Prostate gland (tissue), 2 donors: ENCODE measurements around the gene TSPAN6. TPM values are rescaled to one million over a fixed set of nuclear protein-coding genes. Genes with fewer than 3 reads are reported as not detected.

ENCODE experiments used
- DNase-seq: peaks from one replicate; pipeline ENCODE4 v3.0.0-alpha.2; 2019; ENCODE audit warnings: low spot score
- H3K27ac ChIP-seq, 2 donors: fragments of 200-600 bp; sonication (generic); 2 replicates each; pipeline ENCODE4 v1.5.1; 2017 to 2019
- H3K27me3 ChIP-seq: fragments of 200-600 bp; sonication (generic); replicated peaks from 2 replicates; pipeline ENCODE4 v1.5.1; 2019; ENCODE audit not compliant: insufficient read depth
- H3K36me3 ChIP-seq, 2 donors: fragments of 200-600 bp; sonication (generic); 1 replicate in 1 of 2; 2 replicates in 1 of 2; pipeline versions ENCODE4 v1.5.1 to v1.8.1; 2017 to 2019
- H3K4me1 ChIP-seq: fragments of 200-600 bp; sonication (generic); replicated peaks from 2 replicates; pipeline ENCODE4 v1.5.1; 2019
- H3K4me3 ChIP-seq, 2 donors: fragments of 200-600 bp; sonication (generic); 2 replicates each; pipeline ENCODE4 v1.5.1; 2017 to 2019
- H3K9me3 ChIP-seq: fragments of 200-600 bp; sonication (generic); 2 replicates; pipeline ENCODE4 v1.5.1; 2017
- CTCF ChIP-seq, 4 experiments: fragments of 200-600 bp in 2 of 4; fragments of 450-650 bp in 2 of 4; sonication (generic) in 2 of 4; IDR thresholded peaks; 1 replicate in 3 of 4; 2 replicates in 1 of 4; pipeline ENCODE4 v1.5.1; 2016 to 2019; ENCODE audit warnings: antibody characterized with exemption in 4 of 4, mild to moderate bottlenecking in 2 of 4, moderate library complexity in 2 of 4
- POLR2A ChIP-seq: fragments of 450-650 bp; IDR thresholded peaks from one replicate; pipeline ENCODE4 v1.6.1; 2016; ENCODE audit warnings: antibody characterized with exemption, mild to moderate bottlenecking
- POLR2AphosphoS5 ChIP-seq: sonication (generic); formaldehyde crosslinking; IDR thresholded peaks from one replicate; pipeline ENCODE4 v1.6.1; 2017; ENCODE audit warnings: antibody characterized with exemption
- WGBS: methylation state at CpG from one replicate; pipeline ENCODE4 v1.1.5; 2018; 5-methylcytosine and 5-hydroxymethylcytosine counted together
- intact Hi-C: fragments of 100-400 bp; cut with DNase I; formaldehyde crosslinking; loops from one replicate; pipeline ENCODE4 v1.14.2; 2022
- total RNA-seq, 2 donors: library from RNA; depleted of rRNA; stranded (reverse); fragments of >200 nt; gene quantifications; one replicate each; pipeline ENCODE4 v1.1.0, GENCODE V29; 2016

The TSPAN6 gene
- total RNA-seq, 2 donors from 2014 or later = 26.1 to 34.9 TPM

DNA sequence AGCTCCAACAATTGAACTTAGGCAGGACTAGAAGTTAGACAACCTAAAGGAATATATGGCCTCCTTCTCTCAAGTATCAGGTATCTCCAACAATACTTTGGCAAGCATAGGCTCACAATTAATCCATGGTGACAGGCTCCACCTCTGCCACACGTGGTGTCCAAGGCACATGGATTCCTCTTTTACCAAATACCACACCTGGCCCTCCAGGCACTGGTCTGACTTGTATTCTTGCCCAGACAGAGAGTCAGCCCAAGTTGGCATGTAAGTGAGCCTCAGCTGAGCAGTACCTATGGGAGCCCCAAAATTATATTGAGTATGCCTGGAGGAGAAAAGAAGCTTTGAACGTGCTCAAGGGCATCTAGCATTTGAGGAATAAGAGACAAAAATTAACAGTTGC is 27.0 kb upstream of the TSPAN6 start:
- intact Hi-C loops = no loop called here
- Histone ChIP-seq H3K4me1 (no peaks in the 10 kb centered on the region), H3K27me3 (no peaks in the 10 kb centered on the region), H3K27ac (no peak overlapping the region), H3K36me3 (no peaks in the 10 kb centered on the region), H3K9me3 (no peaks in the 10 kb centered on the region), H3K4me3 (no peak overlapping the region)
- DNase-seq = no peak
- TF ChIP-seq POLR2A (no peak), POLR2AphosphoS5 (no peak), CTCF (IDR thresholded peaks at IDR 0.05) (no peak)
- 22% methylated on average over 2 of the region's 2 CpGs for WGBS

DNA sequence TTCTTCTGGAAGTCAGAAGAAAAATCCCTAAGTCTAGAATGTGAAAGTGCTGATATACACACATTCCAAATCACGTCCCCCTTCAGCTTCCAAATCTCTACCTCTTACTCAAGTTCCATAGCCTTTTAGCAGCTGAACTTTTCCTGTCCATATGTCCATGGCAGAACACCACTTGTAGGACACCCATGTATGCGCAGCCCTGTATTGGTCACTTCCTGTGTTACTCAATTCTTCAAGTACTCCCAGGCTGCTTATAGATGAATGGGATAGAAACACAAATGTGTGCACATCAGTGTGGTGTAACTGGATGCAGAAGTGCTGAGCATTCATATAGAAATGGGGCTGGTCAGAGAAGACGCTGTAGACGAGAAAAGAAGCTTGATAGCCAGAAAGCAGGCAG is 26.2 kb upstream of the TSPAN6 start:
- H3K27ac ChIP-seq = no peak overlapping the region
- no peaks in the 10 kb centered on the region for H3K4me1 ChIP-seq
- WGBS = 91% methylated on average over 4 of the region's 4 CpGs
- no peak overlapping the region for H3K4me3 ChIP-seq
- no peaks in the 10 kb centered on the region for H3K9me3 ChIP-seq
- no peak for DNase-seq
- intact Hi-C loops = no loop called here
- H3K27me3 ChIP-seq = no peaks in the 10 kb centered on the region
- TF ChIP-seq POLR2A (no peak), CTCF (IDR thresholded peaks at IDR 0.05) (no peak), POLR2AphosphoS5 (no peak)
- no peaks in the 10 kb centered on the region for H3K36me3 ChIP-seq

DNA sequence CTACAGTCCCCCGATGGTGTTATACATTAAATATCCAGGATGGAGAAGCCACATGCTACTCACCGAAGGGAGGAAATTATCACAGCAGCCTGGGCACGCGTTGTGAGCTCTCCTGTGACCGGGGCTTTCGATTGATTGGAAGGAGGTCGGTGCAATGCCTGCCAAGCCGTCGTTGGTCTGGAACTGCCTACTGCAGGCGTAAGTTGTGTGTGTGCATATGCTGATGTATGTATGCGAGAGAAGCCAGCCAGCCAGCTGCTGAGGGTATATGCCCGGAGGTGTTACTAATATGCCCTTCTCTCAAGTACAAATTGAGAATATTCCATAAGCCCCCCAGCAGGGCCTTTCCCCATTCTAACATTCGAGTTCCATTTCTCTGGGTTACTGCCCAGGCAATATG is 25.6 kb upstream of the TSPAN6 start:
- Histone ChIP-seq H3K27me3 (no peaks in the 10 kb centered on the region), H3K27ac (no peak overlapping the region), H3K4me1 (no peaks in the 10 kb centered on the region), H3K4me3 (no peak overlapping the region), H3K36me3 (no peaks in the 10 kb centered on the region), H3K9me3 (no peaks in the 10 kb centered on the region)
- DNase-seq = no peak
- 100% methylated on average over 12 of the region's 13 CpGs for WGBS
- intact Hi-C loops = no loop called here
- no peak for TF ChIP-seq CTCF (IDR thresholded peaks at IDR 0.05)
- no peak for TF ChIP-seq POLR2A
- TF ChIP-seq POLR2AphosphoS5 = no peak

DNA sequence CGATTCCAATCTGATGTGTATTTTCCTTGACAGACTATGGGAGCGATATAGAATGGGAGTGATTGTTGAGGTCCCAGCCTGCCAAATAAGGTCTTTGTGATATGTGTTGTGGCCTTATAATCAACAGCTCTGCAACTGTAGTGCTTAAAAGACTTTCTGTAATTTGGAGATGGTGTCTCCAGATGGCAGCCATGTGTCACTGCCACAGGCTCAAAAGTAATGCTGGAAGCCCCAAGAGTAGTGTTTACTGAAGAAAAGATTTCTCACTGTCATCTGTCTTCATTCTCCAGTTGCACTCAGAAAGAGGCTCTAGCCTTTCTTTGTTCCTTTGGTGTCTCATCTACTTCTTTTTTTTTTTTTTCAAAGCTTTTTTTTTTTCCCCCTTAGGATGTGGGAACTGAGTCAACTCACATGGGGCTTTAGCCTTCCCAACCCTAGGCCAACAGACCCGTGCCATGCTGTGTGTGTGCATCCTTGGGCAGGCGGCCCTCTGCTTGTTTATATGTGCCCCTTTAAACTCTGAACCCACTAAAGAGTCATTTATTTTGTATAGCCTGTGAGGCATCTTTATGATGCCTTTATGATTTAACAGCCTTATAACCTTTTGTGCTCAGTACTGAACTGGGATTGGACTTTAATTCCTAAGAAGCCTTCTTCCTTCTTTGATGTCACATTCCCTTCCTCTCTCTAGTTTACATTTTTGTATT is 23.0 kb upstream of the TSPAN6 start:
- intact Hi-C loops = no loop called here
- no peak for TF ChIP-seq CTCF (IDR thresholded peaks at IDR 0.05)
- TF ChIP-seq POLR2AphosphoS5 = no peak
- no peak for TF ChIP-seq POLR2A

GRCh38 chrX:100658941-100659381 is 22.4 kb upstream of the TSPAN6 start:
- Histone ChIP-seq H3K27me3 (no peaks in the 10 kb centered on the region), H3K4me3 (no peak overlapping the region), H3K27ac (peak overlapping the region; percentile 45 to 74), H3K4me1 (no peaks in the 10 kb centered on the region), H3K36me3 (no peaks in the 10 kb centered on the region), H3K9me3 (no peaks in the 10 kb centered on the region)
- WGBS = 14% methylated on average over 3 of the region's 3 CpGs
- no peak for TF ChIP-seq POLR2A
- TF ChIP-seq POLR2AphosphoS5 = peak; percentile 73
- peak; percentile 33 for DNase-seq
- intact Hi-C loops = no loop called here

More for the DNA sequence above, 23.0 kb upstream of the TSPAN6 start:
- Histone ChIP-seq H3K36me3 (no peaks in the 10 kb centered on the region), H3K27me3 (no peaks in the 10 kb centered on the region), H3K4me3 (no peak overlapping the region), H3K4me1 (no peaks in the 10 kb centered on the region), H3K9me3 (no peaks in the 10 kb centered on the region), H3K27ac (peak overlapping the region; percentile 45 to 74)
- WGBS = 41% methylated on average over 4 of the region's 4 CpGs
- no peak for DNase-seq
